Activated naive CD4-positive, alpha-beta T cell treated with anti-CD3 and anti-CD28 coated beads, Interleukin-2, amount 10 ng/mL, durations not matched to agents 7 days and 5 days (primary cell): ENCODE results near the gene ADCY2.

Experiments
- CTCF ChIA-PET: fragments of 350-600 bp; sonication (Branson Sonifier 250); formaldehyde crosslinking; loops from one replicate; lab custom pipeline; 2021; ENCODE audit warnings: antibody characterized with exemption; lab: Charles Lee
- DNase-seq: peaks from one replicate; pipeline ENCODE4 v3.0.0-alpha.2; 2020
- H3K27ac Mint-ChIP-seq: one replicate; pipeline ENCODE4 v1.8.0; 2021; ENCODE audit warnings: mild to moderate bottlenecking, moderate library complexity, mixed read lengths
- H3K27me3 Mint-ChIP-seq: one replicate; pipeline ENCODE4 v1.8.0; 2021; ENCODE audit warnings: mild to moderate bottlenecking, mixed read lengths
- H3K36me3 Mint-ChIP-seq: one replicate; pipeline ENCODE4 v1.8.0; 2021; ENCODE audit warnings: mixed read lengths
- H3K4me1 Mint-ChIP-seq: one replicate; pipeline ENCODE4 v1.8.0; 2021; ENCODE audit warnings: mixed read lengths
- H3K4me3 Mint-ChIP-seq: one replicate; pipeline ENCODE4 v1.8.0; 2021; ENCODE audit warnings: mild to moderate bottlenecking, moderate library complexity, mixed read lengths
- H3K9me3 Mint-ChIP-seq: one replicate; pipeline ENCODE4 v1.8.0; 2021; ENCODE audit warnings: mixed read lengths

Gene ADCY2

DNA sequence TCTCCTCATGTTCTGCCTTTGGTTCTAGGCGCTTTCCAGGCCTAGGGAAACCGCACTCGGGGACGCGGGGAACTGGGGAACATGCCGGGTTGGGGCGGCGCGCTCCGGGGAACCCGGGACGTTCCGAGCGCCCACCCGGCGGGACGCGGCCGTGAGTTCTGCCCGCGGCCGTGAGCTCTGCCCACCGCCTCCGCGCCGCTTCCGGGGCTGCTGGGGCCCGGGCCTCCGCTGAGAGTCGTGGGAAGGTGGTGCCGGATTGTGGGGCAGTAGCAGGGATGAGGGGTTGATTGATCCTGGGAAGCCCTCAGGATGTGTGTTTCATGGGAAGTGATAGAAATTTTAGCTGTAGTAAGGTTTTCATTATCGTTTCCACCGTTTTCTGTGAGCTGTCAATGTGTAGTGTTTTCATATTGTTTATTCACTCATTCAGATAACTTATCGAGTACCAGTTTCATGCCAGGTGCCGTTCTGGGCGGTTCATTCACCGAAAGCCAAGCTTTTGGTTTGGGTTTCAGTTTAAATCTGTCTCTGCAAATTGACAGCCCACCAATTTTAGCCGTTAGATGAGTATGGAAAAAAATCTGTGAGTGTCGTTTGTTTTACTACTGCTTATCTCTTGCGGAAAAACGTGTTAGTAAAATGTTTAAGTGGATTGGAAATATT is 473.7 kb downstream of the ADCY2 start:
- peak; percentile 51 for DNase-seq
- CTCF ChIA-PET = interaction anchor here (1.7 to 3.6 kb wide), 2 partner anchors 12 to 18 kb away, joined by 6 to 28 read pairs; no protein-coding TSS in a partner anchor
- Mint-ChIP-seq H3K9me3 (no peaks in the 10 kb centered on the region), H3K4me1 (peaks cover 72% of the 10 kb centered on the region), H3K27me3 (no peaks in the 10 kb centered on the region), H3K27ac (peak overlapping the region; percentile 92), H3K36me3 (peaks cover 40% of the 10 kb centered on the region), H3K4me3 (peak overlapping the region; percentile 86)

DNA sequence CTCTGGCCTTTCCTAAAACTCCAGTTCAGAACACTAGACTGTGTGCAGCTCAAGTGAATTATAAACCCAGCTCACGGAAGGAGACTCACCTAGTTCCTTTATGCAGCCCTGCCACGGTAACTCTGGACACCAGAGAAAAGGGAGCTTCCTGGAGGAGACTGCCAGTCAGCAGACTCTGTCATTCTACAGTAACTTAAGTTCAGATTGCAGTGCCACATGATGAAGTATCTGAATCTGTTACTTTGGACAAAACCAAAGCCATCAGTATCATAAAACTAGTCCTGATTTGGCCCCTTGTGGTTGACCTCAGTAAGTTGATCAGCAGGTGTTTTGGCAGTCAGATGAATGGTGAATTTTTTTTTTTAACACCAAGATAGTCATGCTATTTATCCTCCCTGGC is 475.7 kb downstream of the ADCY2 start:
- Mint-ChIP-seq H3K27me3 (no peaks in the 10 kb centered on the region), H3K4me1 (peaks cover 74% of the 10 kb centered on the region), H3K36me3 (peaks cover 43% of the 10 kb centered on the region), H3K27ac (peak overlapping the region; percentile 66), H3K9me3 (no peaks in the 10 kb centered on the region), H3K4me3 (peak overlapping the region; percentile 0)
- CTCF ChIA-PET = interaction anchor here (1.1 to 1.4 kb wide), 3 partner anchors 9 to 15 kb away, joined by 3 to 5 read pairs (median 4); no protein-coding TSS in a partner anchor
- no peak for DNase-seq

DNA sequence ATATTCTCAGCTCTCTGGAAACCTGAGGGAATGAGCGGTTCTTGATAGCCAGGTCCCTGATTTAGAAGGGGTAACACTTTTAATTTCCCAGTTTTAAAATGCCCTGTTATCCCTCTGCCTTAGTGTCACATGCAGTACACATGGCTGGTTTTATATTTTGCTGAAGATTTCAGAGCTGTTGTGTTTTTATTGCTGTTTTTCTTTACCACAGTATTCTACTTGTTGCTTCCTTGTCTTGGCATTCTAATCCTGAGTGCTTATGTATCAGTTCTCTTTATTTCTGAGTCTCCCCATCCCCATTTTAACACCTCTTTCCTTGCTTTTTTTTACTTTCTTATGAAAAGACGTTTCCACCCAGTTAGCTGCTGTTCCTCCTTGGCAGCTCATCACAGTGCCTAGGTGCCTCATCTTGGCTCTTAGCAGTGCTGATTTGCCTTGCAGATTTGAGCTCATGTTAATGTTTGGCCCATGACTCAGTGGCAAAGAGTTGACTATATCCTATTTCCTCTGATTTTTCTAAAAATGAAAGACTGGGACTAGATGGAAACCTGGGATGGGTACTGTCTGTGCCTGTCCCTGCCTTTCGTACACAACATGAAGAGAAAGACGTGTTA is 476.7 kb downstream of the ADCY2 start:
- peaks cover 68% of the 10 kb centered on the region for H3K4me1 Mint-ChIP-seq
- H3K36me3 Mint-ChIP-seq = peaks cover 44% of the 10 kb centered on the region
- H3K9me3 Mint-ChIP-seq = no peaks in the 10 kb centered on the region

DNA sequence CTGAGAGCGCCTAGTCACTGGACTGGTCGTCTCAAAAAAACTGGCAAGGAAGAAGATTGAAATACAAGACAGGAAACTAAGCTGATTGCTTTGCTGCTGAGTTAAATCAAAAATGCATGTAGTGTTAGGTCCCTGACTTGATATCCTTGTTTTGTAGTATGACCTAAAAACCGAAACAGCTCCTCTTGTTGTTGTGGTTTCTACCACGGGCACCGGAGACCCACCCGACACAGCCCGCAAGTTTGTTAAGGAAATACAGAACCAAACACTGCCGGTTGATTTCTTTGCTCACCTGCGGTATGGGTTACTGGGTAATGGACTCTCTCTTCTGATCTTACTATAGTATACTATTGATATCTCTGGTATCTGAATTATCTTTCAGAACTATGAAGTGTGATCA is 477.3 kb downstream of the ADCY2 start:
- CTCF ChIA-PET = interaction anchor here (1.3 to 1.4 kb wide), 2 partner anchors 14 to 16 kb away, joined by 4 to 9 read pairs; no protein-coding TSS in a partner anchor
- H3K27ac Mint-ChIP-seq = peak overlapping the region; percentile 93
- peak; percentile 52 for DNase-seq
- peak overlapping the region; percentile 59 for H3K4me3 Mint-ChIP-seq
- no peaks in the 10 kb centered on the region for H3K9me3 Mint-ChIP-seq
- H3K36me3 Mint-ChIP-seq = peaks cover 50% of the 10 kb centered on the region
- H3K4me1 Mint-ChIP-seq = peaks cover 67% of the 10 kb centered on the region
- no peaks in the 10 kb centered on the region for H3K27me3 Mint-ChIP-seq

More for the DNA sequence above, 476.7 kb downstream of the ADCY2 start:
- H3K4me3 Mint-ChIP-seq = peak overlapping the region; percentile 59
- CTCF ChIA-PET = interaction anchor here (1.1 to 1.4 kb wide), 4 partner anchors 8 to 15 kb away, joined by 3 to 9 read pairs (median 4); no protein-coding TSS in a partner anchor
- DNase-seq = no peak
- no peaks in the 10 kb centered on the region for H3K27me3 Mint-ChIP-seq
- peak overlapping the region; percentile 93 for H3K27ac Mint-ChIP-seq

DNA sequence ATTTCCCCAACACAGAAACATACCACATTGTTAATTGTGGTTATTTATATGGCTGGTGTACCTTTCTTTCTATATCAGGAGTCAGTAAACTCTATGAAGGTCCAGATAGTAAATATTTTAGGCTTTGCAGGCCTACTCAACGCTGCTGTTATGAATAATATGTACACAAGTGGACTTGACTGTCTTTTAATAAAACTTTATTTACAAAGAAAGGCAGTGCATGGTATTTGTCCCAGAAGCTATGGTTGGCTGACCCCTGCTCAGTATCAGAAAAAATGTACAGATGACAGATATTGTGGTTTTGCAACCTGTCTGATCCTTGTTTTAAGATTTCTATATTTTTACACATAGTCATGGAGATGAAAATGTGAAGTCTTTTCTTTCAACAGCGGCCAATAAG is 478.7 kb downstream of the ADCY2 start:
- no peak for DNase-seq
- Mint-ChIP-seq H3K4me1 (peaks cover 67% of the 10 kb centered on the region), H3K36me3 (peaks cover 57% of the 10 kb centered on the region), H3K9me3 (no peaks in the 10 kb centered on the region), H3K27ac (no peak overlapping the region), H3K4me3 (no peak overlapping the region), H3K27me3 (no peaks in the 10 kb centered on the region)
- CTCF ChIA-PET = no interaction called here

DNA sequence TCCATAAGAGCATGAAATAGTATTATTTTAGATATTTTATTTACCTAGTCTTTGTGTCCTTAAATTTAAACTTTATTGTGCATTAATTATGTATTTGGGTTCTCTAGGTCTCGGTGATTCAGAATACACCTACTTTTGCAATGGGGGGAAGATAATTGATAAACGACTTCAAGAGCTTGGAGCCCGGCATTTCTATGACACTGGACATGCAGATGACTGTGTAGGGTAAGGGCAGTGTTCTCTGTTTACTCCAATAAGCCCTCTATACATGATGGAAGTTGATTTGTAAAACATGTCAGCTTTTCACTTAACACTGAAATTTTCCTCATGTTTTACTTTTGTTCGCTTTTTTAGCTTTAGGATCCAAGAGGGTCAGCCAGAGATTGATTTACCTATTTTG is 479.2 kb downstream of the ADCY2 start:
- CTCF ChIA-PET = interaction anchor here (4.2 kb wide), 1 partner anchor 12 kb away, joined by 23 read pairs; no protein-coding TSS in a partner anchor
- Mint-ChIP-seq H3K27ac (no peak overlapping the region), H3K36me3 (peaks cover 53% of the 10 kb centered on the region), H3K4me3 (no peak overlapping the region), H3K27me3 (no peaks in the 10 kb centered on the region), H3K4me1 (peaks cover 62% of the 10 kb centered on the region), H3K9me3 (no peaks in the 10 kb centered on the region)
- DNase-seq = no peak

DNA sequence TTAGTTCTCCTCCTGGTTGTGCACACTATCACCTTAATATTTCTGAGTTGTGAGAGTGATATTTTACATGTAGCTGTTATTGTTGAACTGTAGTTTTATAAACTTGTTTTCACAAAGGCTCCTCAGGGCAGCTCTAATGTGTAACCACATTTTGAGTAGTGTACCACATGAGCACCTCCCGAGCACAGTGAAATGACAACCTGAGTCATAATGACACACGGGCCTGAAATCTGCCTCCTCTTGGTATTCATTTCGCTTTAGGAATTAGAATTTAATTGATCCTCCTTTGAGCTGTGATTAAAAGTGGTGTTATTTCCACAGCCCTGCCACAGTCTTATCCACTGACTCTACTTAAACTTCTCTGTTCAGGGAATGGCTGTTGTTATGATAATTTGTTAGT is 480.9 kb downstream of the ADCY2 start:
- Mint-ChIP-seq H3K27ac (no peak overlapping the region), H3K27me3 (no peaks in the 10 kb centered on the region), H3K4me1 (peaks cover 45% of the 10 kb centered on the region), H3K36me3 (peaks cover 55% of the 10 kb centered on the region), H3K9me3 (no peaks in the 10 kb centered on the region), H3K4me3 (no peak overlapping the region)
- CTCF ChIA-PET = interaction anchor here (4.2 kb wide), 1 partner anchor 11 kb away, joined by 23 read pairs; no protein-coding TSS in a partner anchor
- DNase-seq = no peak

DNA sequence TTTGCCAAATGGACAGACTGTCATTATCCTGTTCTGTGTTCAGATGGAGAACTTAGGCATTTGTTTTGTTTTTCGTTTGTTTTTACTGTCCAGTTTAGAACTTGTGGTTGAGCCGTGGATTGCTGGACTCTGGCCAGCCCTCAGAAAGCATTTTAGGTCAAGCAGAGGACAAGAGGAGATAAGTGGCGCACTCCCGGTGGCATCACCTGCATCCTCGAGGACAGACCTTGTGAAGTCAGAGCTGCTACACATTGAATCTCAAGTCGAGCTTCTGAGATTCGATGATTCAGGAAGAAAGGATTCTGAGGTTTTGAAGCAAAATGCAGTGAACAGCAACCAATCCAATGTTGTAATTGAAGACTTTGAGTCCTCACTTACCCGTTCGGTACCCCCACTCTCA is 481.9 kb downstream of the ADCY2 start:
- no peak for DNase-seq
- Mint-ChIP-seq H3K9me3 (no peaks in the 10 kb centered on the region), H3K36me3 (peaks cover 60% of the 10 kb centered on the region), H3K27me3 (no peaks in the 10 kb centered on the region), H3K4me3 (no peak overlapping the region), H3K27ac (no peak overlapping the region), H3K4me1 (peaks cover 36% of the 10 kb centered on the region)
- CTCF ChIA-PET = interaction anchor here (4.2 kb wide), 1 partner anchor 10 kb away, joined by 23 read pairs; no protein-coding TSS in a partner anchor

DNA sequence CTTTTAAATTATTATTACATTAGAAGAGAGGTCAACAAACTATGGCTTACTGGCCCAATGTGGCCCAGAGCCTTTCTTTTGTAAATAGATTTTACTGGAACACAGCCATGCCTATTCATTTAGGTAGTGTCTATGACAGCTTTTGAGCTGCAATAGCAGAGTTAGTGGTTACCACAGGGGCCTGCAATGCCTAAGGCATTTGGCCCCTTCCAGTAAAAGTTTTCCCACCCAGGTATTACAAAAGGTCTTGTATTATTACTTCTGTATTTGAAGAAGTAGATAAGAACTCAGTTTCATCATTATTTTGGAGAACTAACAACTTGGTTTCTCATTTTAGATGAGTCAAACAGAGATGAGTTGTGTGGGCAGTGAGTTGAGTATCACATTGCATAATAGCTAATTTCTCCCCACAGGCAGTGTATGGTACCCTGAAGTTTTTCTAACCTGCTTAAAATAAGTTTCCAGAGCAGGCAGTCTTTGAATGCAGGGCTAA is 482.5 kb downstream of the ADCY2 start:
- CTCF ChIA-PET = interaction anchor here (4.2 kb wide), 1 partner anchor 9 kb away, joined by 23 read pairs; no protein-coding TSS in a partner anchor
- Mint-ChIP-seq H3K4me1 (peaks cover 30% of the 10 kb centered on the region), H3K9me3 (no peaks in the 10 kb centered on the region), H3K27ac (no peak overlapping the region), H3K36me3 (peaks cover 64% of the 10 kb centered on the region), H3K27me3 (no peaks in the 10 kb centered on the region), H3K4me3 (no peak overlapping the region)
- no peak for DNase-seq
